WTC11 (cell line): Measurements from ENCODE around the gene ZNF507. TPM values are rescaled to one million over a fixed set of nuclear protein-coding genes. Genes with fewer than 3 reads are reported as not detected.

Source experiments
- ATAC-seq: fragments of 200-7000 bp; cut with Tn5 transposase; 2 replicates; pipeline ENCODE4 v1.10.0; 2021; ENCODE audit warnings: mild to moderate bottlenecking, moderate library complexity
- CTCF ChIA-PET: fragments of 300-600 bp; sonication (Branson Sonifier 250); formaldehyde crosslinking; loops from one replicate; lab custom pipeline; 2021; ENCODE audit warnings: antibody characterized with exemption; lab: Charles Lee
- POLR2A ChIA-PET: fragments of 350-600 bp; sonication (Branson Sonifier 250); formaldehyde crosslinking; loops from one replicate; lab custom pipeline; 2021; ENCODE audit warnings: antibody characterized with exemption; lab: Charles Lee
- DNase-seq: peaks from one replicate; pipeline ENCODE4 v3.0.0; 2021; ENCODE audit warnings: low spot score
- H3K27ac Mint-ChIP-seq: 2 replicates; pipeline ENCODE4 v1.8.0; 2021; ENCODE audit warnings: mixed read lengths
- H3K27me3 Mint-ChIP-seq: 2 replicates; pipeline ENCODE4 v1.8.0; 2021; ENCODE audit warnings: low read depth, mild to moderate bottlenecking, moderate library complexity, mixed read lengths
- H3K36me3 Mint-ChIP-seq: 2 replicates; pipeline ENCODE4 v1.8.0; 2021; ENCODE audit warnings: mixed read lengths
- H3K4me1 Mint-ChIP-seq: 2 replicates; pipeline ENCODE4 v1.8.0; 2022; ENCODE audit warnings: mixed read lengths
- H3K4me3 Mint-ChIP-seq: 2 replicates; pipeline ENCODE4 v1.8.0; 2021; ENCODE audit warnings: mild to moderate bottlenecking, moderate library complexity, mixed read lengths
- H3K9me3 Mint-ChIP-seq: 2 replicates; pipeline ENCODE4 v1.8.0; 2021; ENCODE audit warnings: mixed read lengths
- ATF3 ChIP-seq: sonication (generic); formaldehyde crosslinking; conservative IDR thresholded peaks from 2 replicates; pipeline ENCODE4 v1.8.1; 2022; ENCODE audit warnings: mild to moderate bottlenecking, missing genetic modification reagents
- FOXP1 ChIP-seq: sonication (generic); formaldehyde crosslinking; IDR thresholded peaks from 2 replicates; pipeline ENCODE4 v1.8.0; 2022; ENCODE audit warnings: missing genetic modification reagents, mild to moderate bottlenecking, moderate library complexity, borderline replicate concordance
- JUN ChIP-seq: sonication (generic); formaldehyde crosslinking; IDR thresholded peaks from 2 replicates; pipeline ENCODE4 v1.8.0; 2023; ENCODE audit warnings: mild to moderate bottlenecking, missing genetic modification reagents
- NR3C1 ChIP-seq: sonication (generic); formaldehyde crosslinking; conservative IDR thresholded peaks from 2 replicates; pipeline ENCODE4 v1.8.1; 2023; ENCODE audit warnings: low read depth, mild to moderate bottlenecking, missing genetic modification reagents
- PRRX2 ChIP-seq: fragments of 250-450 bp; sonication (Bioruptor Pico); IDR thresholded peaks from 2 replicates; pipeline ENCODE4 v1.8.0; 2021; ENCODE audit warnings: mild to moderate bottlenecking
- SMAD4 ChIP-seq: sonication (generic); formaldehyde crosslinking; IDR thresholded peaks from 2 replicates; pipeline ENCODE4 v1.8.0; 2022; ENCODE audit warnings: mild to moderate bottlenecking, missing genetic modification reagents
- SP1 ChIP-seq: sonication (generic); formaldehyde crosslinking; conservative IDR thresholded peaks from 2 replicates; pipeline ENCODE4 v1.8.1; 2022; ENCODE audit warnings: missing genetic modification reagents
- STAT6 ChIP-seq: sonication (generic); formaldehyde crosslinking; conservative IDR thresholded peaks from 2 replicates; pipeline ENCODE4 v1.8.1; 2023; ENCODE audit warnings: mild to moderate bottlenecking, low read depth, missing genetic modification reagents, moderate library complexity
- ZNF423 ChIP-seq: fragments of 250-450 bp; sonication (Bioruptor Pico); IDR thresholded peaks from 2 replicates; pipeline ENCODE4 v2.1.2; 2022; ENCODE audit warnings: mild to moderate bottlenecking, moderate library complexity
- ZNF425 ChIP-seq: fragments of 250-450 bp; sonication (Bioruptor Pico); conservative IDR thresholded peaks from 2 replicates; pipeline ENCODE4 v1.9.0; 2021; ENCODE audit warnings: mild to moderate bottlenecking
- ZNF532 ChIP-seq: fragments of 250-450 bp; sonication (Bioruptor Pico); IDR thresholded peaks from 2 replicates; pipeline ENCODE4 v1.9.0; 2021; ENCODE audit warnings: mild to moderate bottlenecking, borderline replicate concordance
- ZNF671 ChIP-seq: fragments of 250-450 bp; sonication (Bioruptor Pico); IDR thresholded peaks from 2 replicates; pipeline ENCODE4 v1.8.0; 2021; ENCODE audit warnings: mild to moderate bottlenecking
- total RNA-seq: library from RNA; stranded (reverse); gene quantifications from 3 replicates; pipeline ENCODE4 v1.2.3, GENCODE V29; 2021
- TF ChIP-seq, protein P1 (sequence below): sonication (generic); formaldehyde crosslinking; IDR thresholded peaks from 2 replicates; pipeline ENCODE4 v1.8.0; 2022; ENCODE audit warnings: mild to moderate bottlenecking, missing genetic modification reagents
- TF ChIP-seq, protein P2 (sequence below): sonication (generic); formaldehyde crosslinking; IDR thresholded peaks from 2 replicates; pipeline ENCODE4 v1.8.0; 2023; ENCODE audit warnings: missing genetic modification reagents, mild to moderate bottlenecking, borderline replicate concordance
- TF ChIP-seq, protein P3 (sequence below): fragments of 250-450 bp; sonication (Bioruptor Pico); IDR thresholded peaks from 2 replicates; pipeline ENCODE4 v1.9.0; 2021; ENCODE audit warnings: moderate library complexity, mild to moderate bottlenecking, inconsistent platforms, borderline replicate concordance

ZNF507 gene
- total RNA-seq, 1 experiment from 2014 or later: 27.6 TPM

DNA sequence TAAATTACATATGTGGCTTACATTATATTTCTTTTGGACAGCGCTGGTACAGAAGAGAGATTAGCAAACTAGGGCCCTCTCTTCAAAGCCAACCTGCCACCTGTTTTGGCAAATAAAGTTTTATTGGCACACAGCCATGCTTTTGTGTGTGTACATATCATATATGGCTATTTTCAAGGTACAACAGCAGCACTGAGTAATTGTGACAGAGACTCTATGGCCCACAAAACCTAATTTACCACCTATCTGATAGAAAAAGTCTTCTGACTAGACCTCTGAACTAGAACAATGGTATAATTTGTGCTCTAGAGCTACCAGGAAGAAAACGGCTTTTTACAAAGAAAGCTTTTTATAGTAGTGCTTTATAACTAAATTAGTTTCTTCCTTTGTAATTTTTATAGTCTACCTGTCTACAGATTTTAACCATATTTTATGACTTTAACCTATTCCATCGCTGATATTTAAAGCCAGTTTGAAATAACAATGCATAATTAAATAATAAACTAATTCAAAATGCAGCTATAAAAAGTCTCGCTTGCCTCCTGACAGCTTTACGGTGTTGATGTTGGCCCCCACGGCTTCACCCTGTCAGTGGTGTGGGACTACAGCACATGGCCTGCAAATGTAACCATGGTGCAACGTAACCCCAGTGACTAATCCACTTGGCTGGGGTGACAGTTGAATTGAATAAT, 42.4 kb downstream of the ZNF507 start (continued):
- no peak for TF ChIP-seq STAT6 (CRISPR knock-in tag)

DNA sequence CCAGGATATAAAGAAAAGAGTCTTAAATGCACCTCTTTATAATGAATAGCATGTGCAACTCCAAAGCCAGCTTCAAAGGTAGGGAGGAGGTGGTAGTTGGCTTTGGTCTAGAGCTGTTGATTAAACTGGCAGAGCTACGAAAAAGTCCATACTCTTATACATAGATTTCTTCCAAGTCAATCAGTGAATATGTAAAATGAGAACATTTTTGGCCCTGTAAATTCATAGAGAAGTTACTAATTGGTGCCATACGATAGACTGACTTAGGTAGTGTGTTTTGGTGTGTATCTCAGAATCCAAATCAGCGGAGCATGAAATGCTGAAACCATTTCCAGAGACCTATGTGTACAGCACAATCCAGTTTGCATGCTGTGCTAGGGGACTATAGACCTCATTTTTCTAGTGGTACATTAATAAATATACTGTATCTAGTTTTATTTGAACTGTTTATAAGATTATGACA, 43.0 kb downstream of the ZNF507 start:
- no peak for ATAC-seq

More for the DNA sequence above, 43.0 kb downstream of the ZNF507 start:
- H3K4me3 Mint-ChIP-seq: no peak overlapping the region
- H3K27ac Mint-ChIP-seq: no peak overlapping the region
- no peak for TF ChIP-seq ZNF532 (CRISPR knock-in tag)
- TF ChIP-seq FOXP1 (CRISPR knock-in tag): no peak
- no peak for TF ChIP-seq NR3C1 (CRISPR knock-in tag)
- no peak for TF ChIP-seq PRRX2
- no peak for TF ChIP-seq ZNF671
- TF ChIP-seq ATF3 (CRISPR knock-in tag): no peak
- TF ChIP-seq ZNF423 (CRISPR knock-in tag): no peak
- TF ChIP-seq, protein P1, sequence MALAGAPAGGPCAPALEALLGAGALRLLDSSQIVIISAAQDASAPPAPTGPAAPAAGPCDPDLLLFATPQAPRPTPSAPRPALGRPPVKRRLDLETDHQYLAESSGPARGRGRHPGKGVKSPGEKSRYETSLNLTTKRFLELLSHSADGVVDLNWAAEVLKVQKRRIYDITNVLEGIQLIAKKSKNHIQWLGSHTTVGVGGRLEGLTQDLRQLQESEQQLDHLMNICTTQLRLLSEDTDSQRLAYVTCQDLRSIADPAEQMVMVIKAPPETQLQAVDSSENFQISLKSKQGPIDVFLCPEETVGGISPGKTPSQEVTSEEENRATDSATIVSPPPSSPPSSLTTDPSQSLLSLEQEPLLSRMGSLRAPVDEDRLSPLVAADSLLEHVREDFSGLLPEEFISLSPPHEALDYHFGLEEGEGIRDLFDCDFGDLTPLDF: no peak
- no peak for TF ChIP-seq JUN (CRISPR knock-in tag)
- TF ChIP-seq SP1 (CRISPR knock-in tag): no peak
- TF ChIP-seq, protein P2, sequence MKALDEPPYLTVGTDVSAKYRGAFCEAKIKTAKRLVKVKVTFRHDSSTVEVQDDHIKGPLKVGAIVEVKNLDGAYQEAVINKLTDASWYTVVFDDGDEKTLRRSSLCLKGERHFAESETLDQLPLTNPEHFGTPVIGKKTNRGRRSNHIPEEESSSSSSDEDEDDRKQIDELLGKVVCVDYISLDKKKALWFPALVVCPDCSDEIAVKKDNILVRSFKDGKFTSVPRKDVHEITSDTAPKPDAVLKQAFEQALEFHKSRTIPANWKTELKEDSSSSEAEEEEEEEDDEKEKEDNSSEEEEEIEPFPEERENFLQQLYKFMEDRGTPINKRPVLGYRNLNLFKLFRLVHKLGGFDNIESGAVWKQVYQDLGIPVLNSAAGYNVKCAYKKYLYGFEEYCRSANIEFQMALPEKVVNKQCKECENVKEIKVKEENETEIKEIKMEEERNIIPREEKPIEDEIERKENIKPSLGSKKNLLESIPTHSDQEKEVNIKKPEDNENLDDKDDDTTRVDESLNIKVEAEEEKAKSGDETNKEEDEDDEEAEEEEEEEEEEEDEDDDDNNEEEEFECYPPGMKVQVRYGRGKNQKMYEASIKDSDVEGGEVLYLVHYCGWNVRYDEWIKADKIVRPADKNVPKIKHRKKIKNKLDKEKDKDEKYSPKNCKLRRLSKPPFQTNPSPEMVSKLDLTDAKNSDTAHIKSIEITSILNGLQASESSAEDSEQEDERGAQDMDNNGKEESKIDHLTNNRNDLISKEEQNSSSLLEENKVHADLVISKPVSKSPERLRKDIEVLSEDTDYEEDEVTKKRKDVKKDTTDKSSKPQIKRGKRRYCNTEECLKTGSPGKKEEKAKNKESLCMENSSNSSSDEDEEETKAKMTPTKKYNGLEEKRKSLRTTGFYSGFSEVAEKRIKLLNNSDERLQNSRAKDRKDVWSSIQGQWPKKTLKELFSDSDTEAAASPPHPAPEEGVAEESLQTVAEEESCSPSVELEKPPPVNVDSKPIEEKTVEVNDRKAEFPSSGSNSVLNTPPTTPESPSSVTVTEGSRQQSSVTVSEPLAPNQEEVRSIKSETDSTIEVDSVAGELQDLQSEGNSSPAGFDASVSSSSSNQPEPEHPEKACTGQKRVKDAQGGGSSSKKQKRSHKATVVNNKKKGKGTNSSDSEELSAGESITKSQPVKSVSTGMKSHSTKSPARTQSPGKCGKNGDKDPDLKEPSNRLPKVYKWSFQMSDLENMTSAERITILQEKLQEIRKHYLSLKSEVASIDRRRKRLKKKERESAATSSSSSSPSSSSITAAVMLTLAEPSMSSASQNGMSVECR: no peak
- no peak for TF ChIP-seq SMAD4 (CRISPR knock-in tag)
- no peak for TF ChIP-seq ZNF425
- TF ChIP-seq, protein P3, sequence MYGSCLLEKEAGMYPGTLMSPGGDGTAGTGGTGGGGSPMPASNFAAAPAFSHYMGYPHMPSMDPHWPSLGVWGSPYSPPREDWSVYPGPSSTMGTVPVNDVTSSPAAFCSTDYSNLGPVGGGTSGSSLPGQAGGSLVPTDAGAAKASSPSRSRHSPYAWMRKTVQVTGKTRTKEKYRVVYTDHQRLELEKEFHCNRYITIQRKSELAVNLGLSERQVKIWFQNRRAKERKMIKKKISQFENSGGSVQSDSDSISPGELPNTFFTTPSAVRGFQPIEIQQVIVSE (CRISPR knock-in tag): no peak
- H3K9me3 Mint-ChIP-seq: no peaks in the 10 kb centered on the region
- ChIA-PET POLR2A (no interaction called here), CTCF (interaction anchor here (1.0 kb wide), 1 partner anchor 69 kb away, joined by 3 read pairs; no protein-coding TSS in a partner anchor)
- no peaks in the 10 kb centered on the region for H3K27me3 Mint-ChIP-seq
- peaks cover 5% of the 10 kb centered on the region; the same call in 1 of the 2 replicates for H3K36me3 Mint-ChIP-seq
- H3K4me1 Mint-ChIP-seq: no peaks in the 10 kb centered on the region
- DNase-seq: no peak
